HG03103 (cell line): Measurements from ENCODE around the gene COL11A1.
"Not testable (repeated sequence)": the region's sequence is repeated elsewhere in the genome, so short reads cannot be mapped to it uniquely, and the experiment has no call there.

ENCODE experiments used
- ATAC-seq: cut with Tn5 transposase; IDR thresholded peaks from one replicate; pipeline ENCODE4 v1.9.1; 2021; ENCODE audit warnings: low read depth; ENCODE audit not compliant: unreplicated experiment

The COL11A1 gene

GRCh38 chr1:103087256-103087655 lies 21.1 kb downstream of the COL11A1 start:
- ATAC-seq, result no peak

DNA sequence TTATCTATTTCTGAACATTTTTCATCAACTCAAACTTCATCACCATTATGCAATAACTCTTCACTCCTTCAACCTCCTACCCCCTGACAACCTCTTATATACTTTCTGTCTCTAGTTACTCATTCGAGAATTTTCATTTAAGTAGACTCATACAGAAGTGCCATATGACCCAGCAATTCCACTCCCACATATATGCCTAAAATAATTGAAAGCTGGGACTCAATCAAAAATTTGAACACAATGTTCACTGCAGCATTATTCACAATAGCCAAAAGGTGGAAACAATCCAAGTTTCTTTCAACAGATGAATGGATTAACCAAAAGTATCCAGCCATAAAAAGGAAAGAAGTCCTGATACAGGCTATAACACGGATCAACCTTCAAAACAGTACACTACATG lies 24.1 kb downstream of the COL11A1 start:
- ATAC-seq, result no peak

GRCh38 chr1:103075316-103076000 lies 32.9 kb downstream of the COL11A1 start:
- ATAC-seq, result no peak

DNA sequence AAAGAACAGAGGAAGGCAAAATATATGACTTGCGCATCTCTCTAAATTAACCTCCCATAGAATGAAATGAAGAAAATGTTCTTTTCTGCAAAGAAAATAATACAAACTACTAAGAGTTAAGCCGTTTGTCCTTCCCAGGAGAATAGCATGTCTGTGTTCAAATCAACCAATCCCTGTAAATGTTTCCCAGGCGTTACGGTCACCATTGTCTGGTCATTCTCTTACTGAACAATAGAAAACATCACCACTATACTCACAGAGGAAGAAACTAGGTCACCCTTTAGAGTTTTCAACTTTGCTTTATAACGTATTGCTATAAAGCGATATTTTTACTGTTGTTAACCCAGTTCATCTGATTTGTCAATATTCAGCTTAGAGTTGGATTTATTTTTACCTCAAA lies 34.1 kb downstream of the COL11A1 start:
- ATAC-seq, result no peak

DNA sequence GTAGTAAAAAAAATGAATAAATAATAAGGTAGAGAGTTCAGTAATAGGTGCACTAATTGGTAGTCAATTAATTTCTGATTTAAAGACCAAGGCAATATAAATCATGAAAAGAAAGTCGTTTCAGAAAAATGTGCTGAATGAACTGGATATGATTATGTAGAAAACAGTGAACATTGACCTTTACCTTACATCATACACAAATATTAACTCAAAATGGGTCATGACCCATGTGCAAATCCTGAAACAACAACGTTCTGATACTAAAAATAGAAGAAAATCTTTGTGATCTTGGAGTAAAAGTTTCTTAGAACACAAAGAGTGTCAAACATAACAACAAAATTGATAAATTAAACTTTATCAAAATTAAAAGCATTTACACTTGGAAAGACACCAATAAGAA lies 39.1 kb downstream of the COL11A1 start:
- no peak for ATAC-seq

DNA sequence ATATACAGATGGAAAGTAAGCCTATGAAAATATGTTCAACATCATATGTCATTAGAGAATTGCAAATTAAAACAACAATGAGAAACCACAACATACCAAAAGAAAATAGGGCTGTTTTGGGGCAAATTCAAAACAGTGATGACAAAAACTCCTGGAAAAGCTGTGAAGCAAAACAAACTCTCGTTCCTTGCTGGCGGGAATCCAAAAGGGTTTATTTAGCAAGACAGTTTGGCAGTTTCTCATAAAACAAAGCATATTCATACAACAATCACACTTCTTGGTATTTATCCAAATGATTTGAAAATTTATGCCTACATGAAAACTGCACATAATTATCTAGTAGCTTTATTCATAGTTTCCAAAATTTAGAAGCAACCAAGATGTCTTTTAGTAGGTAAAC lies 44.4 kb downstream of the COL11A1 start:
- ATAC-seq, result no peak

GRCh38 chr1:103058391-103058790 lies 49.9 kb downstream of the COL11A1 start:
- ATAC-seq, result no peak

GRCh38 chr1:103056423-103056822 lies 51.9 kb downstream of the COL11A1 start:
- ATAC-seq, result no peak

DNA sequence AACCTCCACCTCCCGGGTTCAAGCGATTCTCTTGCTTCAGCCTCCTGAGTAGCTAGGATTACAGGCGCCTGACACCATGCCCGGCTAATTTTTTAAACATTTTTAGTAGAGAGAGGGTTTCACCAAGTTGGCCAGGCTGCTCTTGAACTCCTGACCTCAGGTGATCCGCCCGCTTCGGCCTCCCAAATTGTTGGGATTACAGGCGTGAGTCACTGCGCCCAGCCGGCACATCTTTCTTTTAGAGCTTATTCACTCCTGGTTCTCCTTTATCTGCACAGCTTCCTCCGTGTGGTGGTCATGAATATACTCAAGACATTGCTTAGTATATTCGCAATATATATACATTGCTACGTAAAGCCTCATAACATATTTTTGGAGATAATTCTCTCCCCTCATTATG lies 80.2 kb downstream of the COL11A1 start:
- not testable (repeated sequence) for ATAC-seq

DNA sequence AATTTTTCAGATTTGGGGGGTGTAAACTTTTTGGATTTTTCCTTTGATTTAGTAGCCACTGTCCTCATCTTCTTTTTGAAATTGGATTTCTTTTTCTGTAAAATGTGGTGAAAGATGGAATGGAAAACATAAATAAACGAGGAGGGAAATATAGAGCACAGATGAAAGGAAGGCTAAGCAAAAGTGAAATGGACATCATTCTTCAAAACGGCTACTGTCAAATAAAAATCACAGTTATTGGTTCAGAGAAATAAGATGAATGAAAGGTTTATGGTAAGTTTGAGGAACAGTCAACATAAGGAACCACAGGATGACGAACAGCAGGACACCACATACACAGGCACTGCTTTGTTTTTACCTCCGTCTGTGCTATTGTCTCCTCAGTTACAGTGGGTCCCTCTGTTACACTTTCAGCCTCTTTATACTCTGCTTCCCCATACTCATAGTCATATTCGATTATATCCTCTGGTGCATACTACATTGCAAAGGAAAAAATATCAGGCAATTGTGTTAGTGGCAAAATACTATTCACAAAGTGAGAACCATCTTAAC lies 82.4 kb downstream of the COL11A1 start:
- ATAC-seq, result no peak

DNA sequence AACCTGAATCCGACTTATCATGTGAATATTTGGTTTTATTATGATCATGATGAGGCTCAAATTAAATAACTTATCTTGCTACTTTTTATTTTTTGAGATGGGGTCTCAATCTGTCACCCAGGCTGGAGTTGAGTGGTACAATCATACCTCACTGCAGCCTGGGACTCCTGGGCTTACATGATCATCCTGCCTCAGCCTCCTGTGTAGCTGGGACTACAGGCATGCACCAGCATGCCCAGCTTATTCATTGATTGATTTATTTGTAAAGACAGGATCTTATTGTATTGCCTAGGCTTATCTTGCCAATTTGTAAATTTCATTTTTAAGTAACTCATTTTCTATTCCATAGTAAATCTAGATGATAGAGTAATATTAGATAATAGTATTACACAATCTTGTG lies 84.3 kb downstream of the COL11A1 start:
- ATAC-seq, result no peak

GRCh38 chr1:103002005-103002404 lies 106.3 kb downstream of the COL11A1 start:
- no peak for ATAC-seq

- ATAC-seq, result no peak
Measured at GRCh38 chr1:102978874-102979273, 129.4 kb downstream of the COL11A1 start.

- ATAC-seq, result no peak
Measured at GRCh38 chr1:102977292-102977691, 131.0 kb downstream of the COL11A1 start.

- ATAC-seq, result peak; percentile 67
Measured at GRCh38 chr1:102970496-102971078, 137.7 kb downstream of the COL11A1 start.

- no peak for ATAC-seq
Measured at GRCh38 chr1:102967786-102968185, 140.5 kb downstream of the COL11A1 start.

GRCh38 chr1:102961549-102961948 lies 146.8 kb downstream of the COL11A1 start:
- no peak for ATAC-seq

DNA sequence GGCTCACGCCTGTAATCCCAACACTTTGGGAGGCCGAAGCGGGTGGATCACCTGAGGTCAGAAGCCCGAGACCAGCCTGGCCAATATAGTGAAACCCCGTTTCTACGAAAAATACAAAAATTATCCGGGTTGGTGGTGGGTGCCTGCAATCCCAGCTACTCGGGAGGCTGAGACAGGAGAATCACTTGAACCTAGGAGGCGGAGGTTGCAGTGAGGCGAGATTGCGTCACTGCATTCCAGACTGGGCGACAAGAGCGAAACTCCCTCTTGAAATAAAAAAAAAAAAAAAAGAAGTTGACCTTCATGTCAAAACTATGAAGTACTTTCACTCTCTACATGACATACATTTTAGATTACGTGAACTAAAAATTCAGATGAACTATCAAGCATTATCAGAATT lies 153.7 kb downstream of the COL11A1 start:
- no peak for ATAC-seq

DNA sequence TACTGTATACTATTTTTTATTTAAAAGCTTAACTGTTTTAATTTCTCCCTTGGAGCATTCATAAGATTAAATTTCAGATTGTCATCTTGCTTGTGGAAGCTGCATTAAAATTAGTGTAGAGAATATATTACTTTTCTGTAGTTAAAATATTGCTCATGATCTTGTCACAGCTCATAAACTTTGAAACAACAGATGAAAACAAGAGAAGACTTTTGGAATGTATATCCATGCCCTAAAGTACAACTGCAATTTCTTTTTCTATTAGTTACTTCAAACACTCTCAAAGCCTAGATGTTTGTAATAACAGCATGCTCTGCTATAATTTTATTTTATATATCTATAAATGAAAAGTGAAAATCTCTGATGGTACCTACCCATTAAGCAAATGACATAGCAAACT lies 155.9 kb downstream of the COL11A1 start:
- ATAC-seq, result no peak

DNA sequence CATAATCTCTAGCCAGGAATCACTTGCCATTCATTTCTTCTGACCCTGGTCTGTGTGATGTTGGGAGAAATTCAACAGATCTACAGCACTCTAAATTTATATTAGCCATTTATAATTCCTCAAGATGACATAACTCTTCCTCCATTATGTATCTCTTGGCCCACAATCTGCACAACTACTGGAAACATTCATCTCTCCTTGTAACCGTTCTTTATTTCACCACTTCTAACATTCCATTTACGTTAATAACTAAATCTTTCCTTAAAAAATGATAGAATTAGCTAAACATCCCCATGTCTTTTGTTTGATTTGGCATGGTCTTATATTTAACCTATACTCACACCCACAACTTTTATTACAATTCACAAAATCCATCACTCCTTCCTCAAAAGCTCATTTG lies 166.0 kb downstream of the COL11A1 start:
- ATAC-seq, result no peak

GRCh38 chr1:102941366-102941947 lies 166.9 kb downstream of the COL11A1 start:
- no peak for ATAC-seq

- no peak for ATAC-seq
Measured at GRCh38 chr1:102937401-102937800, 170.9 kb downstream of the COL11A1 start.
